ENCODE measurements around the gene RAB33B.

RAB33B gene

GRCh38 chr4:139501527-139501926, 47.6 kb downstream of the RAB33B start:
- in situ Hi-C loops (cut with MboI; ENCODE audit: low pct_unique_long_range_greater_than_20kb, low sequenced_read_pairs) = no loop called here
- DNase-seq = no peak

GRCh38 chr4:139501927-139502899, 48.3 kb downstream of the RAB33B start:
- DNase-seq = no peak
- in situ Hi-C loops (cut with MboI; ENCODE audit: low pct_unique_long_range_greater_than_20kb, low sequenced_read_pairs) = no loop called here

- in situ Hi-C loops (cut with MboI; ENCODE audit: low pct_unique_long_range_greater_than_20kb, low sequenced_read_pairs) = no loop called here
- DNase-seq = no peak
Measured at GRCh38 chr4:139503622-139504166, 49.8 kb downstream of the RAB33B start.

- DNase-seq = no peak
- in situ Hi-C loops (cut with MboI; ENCODE audit: low pct_unique_long_range_greater_than_20kb, low sequenced_read_pairs) = no loop called here
Measured at GRCh38 chr4:139506774-139507173, 52.9 kb downstream of the RAB33B start.

GRCh38 chr4:139508581-139509237, 54.8 kb downstream of the RAB33B start:
- in situ Hi-C loops (cut with MboI; ENCODE audit: low pct_unique_long_range_greater_than_20kb, low sequenced_read_pairs) = no loop called here
- no peak for DNase-seq

GRCh38 chr4:139509727-139510410, 55.9 kb downstream of the RAB33B start:
- DNase-seq = peak; percentile 42
- in situ Hi-C loops (cut with MboI; ENCODE audit: low pct_unique_long_range_greater_than_20kb, low sequenced_read_pairs) = no loop called here

GRCh38 chr4:139511320-139511719, 57.4 kb downstream of the RAB33B start:
- in situ Hi-C loops (cut with MboI; ENCODE audit: low pct_unique_long_range_greater_than_20kb, low sequenced_read_pairs) = no loop called here
- DNase-seq = no peak

- DNase-seq = no peak
- in situ Hi-C loops (cut with MboI; ENCODE audit: low pct_unique_long_range_greater_than_20kb, low sequenced_read_pairs) = no loop called here
Measured at GRCh38 chr4:139514382-139515059, 60.6 kb downstream of the RAB33B start.

- no peak for DNase-seq
- in situ Hi-C loops (cut with MboI; ENCODE audit: low pct_unique_long_range_greater_than_20kb, low sequenced_read_pairs) = no loop called here
Measured at GRCh38 chr4:139515531-139515958, 61.6 kb downstream of the RAB33B start.

- no peak for DNase-seq
- in situ Hi-C loops (cut with MboI; ENCODE audit: low pct_unique_long_range_greater_than_20kb, low sequenced_read_pairs) = no loop called here
Measured at GRCh38 chr4:139521754-139522401, 68.0 kb downstream of the RAB33B start.

- DNase-seq = no peak
- in situ Hi-C loops (cut with MboI; ENCODE audit: low pct_unique_long_range_greater_than_20kb, low sequenced_read_pairs) = no loop called here
Measured at GRCh38 chr4:139522457-139522856, 68.5 kb downstream of the RAB33B start.

GRCh38 chr4:139523076-139523475, 69.2 kb downstream of the RAB33B start:
- in situ Hi-C loops (cut with MboI; ENCODE audit: low pct_unique_long_range_greater_than_20kb, low sequenced_read_pairs) = no loop called here
- no peak for DNase-seq

GRCh38 chr4:139524062-139524631, 70.2 kb downstream of the RAB33B start:
- DNase-seq = no peak
- in situ Hi-C loops (cut with MboI; ENCODE audit: low pct_unique_long_range_greater_than_20kb, low sequenced_read_pairs) = no loop called here

- no peak for DNase-seq
- in situ Hi-C loops (cut with MboI; ENCODE audit: low pct_unique_long_range_greater_than_20kb, low sequenced_read_pairs) = no loop called here
Measured at GRCh38 chr4:139525414-139525813, 71.5 kb downstream of the RAB33B start.
